Neural cell (in vitro differentiated cells): ENCODE results near the gene RALGPS2.

Experiments used
- CTCF ChIP-seq: fragments of 450-650 bp; IDR thresholded peaks from 2 replicates; pipeline ENCODE4 v1.5.1; 2014; ENCODE audit warnings: antibody characterized with exemption, mild to moderate bottlenecking, moderate library complexity; ENCODE audit not compliant: poor library complexity, severe bottlenecking
- EP300 ChIP-seq: fragments of 450-650 bp; conservative IDR thresholded peaks from 2 replicates; pipeline ENCODE4 v1.6.1; 2014; ENCODE audit warnings: antibody characterized with exemption, mild to moderate bottlenecking, moderate library complexity; ENCODE audit not compliant: poor library complexity, severe bottlenecking
- RAD21 ChIP-seq: fragments of 450-650 bp; conservative IDR thresholded peaks from 2 replicates; pipeline ENCODE4 v1.6.1; 2014; ENCODE audit warnings: antibody characterized with exemption, mild to moderate bottlenecking, moderate library complexity
- REST ChIP-seq: IDR thresholded peaks from 2 replicates; pipeline ENCODE4 v1.6.1; 2012; ENCODE audit warnings: borderline replicate concordance
- TAF1 ChIP-seq: IDR thresholded peaks from 2 replicates; pipeline ENCODE4 v1.6.1; 2012; ENCODE audit warnings: low read depth

GRCh38 chr1:178939338-178940067, 214.5 kb downstream of the RALGPS2 start:
- TF ChIP-seq RAD21 (no peak), CTCF (no peak), EP300 (no peak), TAF1 (no peak), REST (no peak)
